Panc1 (cell line): ENCODE data around the gene IL37. TPM values are rescaled to one million over a fixed set of nuclear protein-coding genes. Genes with fewer than 3 reads are reported as not detected.

Source experiments
- ATAC-seq: fragments of 200-7000 bp; cut with Tn5 transposase; 2 replicates; pipeline ENCODE4 v1.9.1; 2020; ENCODE audit warnings: mild to moderate bottlenecking, moderate library complexity
- BruUV-seq: library from RNA; stranded (reverse); fragments of 400-500 nt; replicated peaks from 2 replicates; lab custom pipeline; 2021; lab: Mats Ljungman, UMichigan
- CTCF ChIA-PET: fragments of 300-600 bp; sonication (Branson Sonifier 250); formaldehyde crosslinking; loops from one replicate; lab custom pipeline; 2022; ENCODE audit warnings: antibody characterized with exemption; lab: Charles Lee
- POLR2A ChIA-PET: fragments of 300-600 bp; sonication (Branson Sonifier 250); formaldehyde crosslinking; loops from one replicate; lab custom pipeline; 2022; ENCODE audit warnings: antibody characterized with exemption; lab: Charles Lee
- DNase-seq: peaks from one replicate; pipeline ENCODE4 v3.0.0-alpha.2; 2010; ENCODE audit warnings: low read depth, low spot score
- H3K27ac ChIP-seq: 2 replicates; pipeline ENCODE4 v1.5.1; 2011; ENCODE audit warnings: mild to moderate bottlenecking, low read length, inconsistent platforms
- H3K27me3 ChIP-seq: fragments of 200-500 bp; sonication (Bioruptor generic); 2 replicates; pipeline ENCODE4 v1.6.0; 2014; ENCODE audit warnings: low read length, inconsistent platforms; ENCODE audit not compliant: control insufficient read depth, insufficient read depth
- H3K36me3 ChIP-seq: fragments of 200-500 bp; sonication (Bioruptor generic); 2 replicates; pipeline ENCODE4 v1.5.1; 2014; ENCODE audit warnings: inconsistent platforms, mild to moderate bottlenecking, low read length, moderate library complexity; ENCODE audit not compliant: control insufficient read depth, insufficient read depth
- H3K4me1 ChIP-seq: 2 replicates; pipeline ENCODE4 v1.5.1; 2011; ENCODE audit warnings: inconsistent platforms, mild to moderate bottlenecking, low read length, moderate library complexity; ENCODE audit not compliant: control insufficient read depth, insufficient read depth
- H3K4me3 ChIP-seq, 2 experiments: 2 replicates each; pipeline ENCODE4 v1.5.1; 2011 to 2012; ENCODE audit warnings: low read depth in 2 of 2, low read length in 2 of 2, mild to moderate bottlenecking in 2 of 2, inconsistent platforms in 1 of 2, moderate library complexity in 1 of 2
- H3K9me3 ChIP-seq: fragments of 200-500 bp; sonication (Bioruptor generic); 2 replicates; pipeline ENCODE4 v1.5.1; 2014; ENCODE audit warnings: low read depth, mild to moderate bottlenecking, inconsistent platforms, low read length, moderate library complexity; ENCODE audit not compliant: control insufficient read depth, insufficient read depth
- POLR2AphosphoS5 ChIP-seq: IDR thresholded peaks from 2 replicates; pipeline ENCODE4 v1.6.1; 2012; ENCODE audit warnings: mild to moderate bottlenecking, low read depth, low read length, moderate library complexity
- SIN3A ChIP-seq: IDR thresholded peaks from 2 replicates; pipeline ENCODE4 v1.6.1; 2012; ENCODE audit warnings: low read depth, mild to moderate bottlenecking, low read length, moderate library complexity, borderline replicate concordance; ENCODE audit not compliant: insufficient read depth
- TCF7L2 ChIP-seq: IDR thresholded peaks from 2 replicates; pipeline ENCODE4 v1.6.1; 2011; ENCODE audit warnings: mild to moderate bottlenecking, low read depth, low read length, inconsistent platforms
- in situ Hi-C: cut with HindIII; loops from 2 replicates; pipeline ENCODE4 v1.10.0; 2016; ENCODE audit warnings: low sequenced_read_pairs, low pct_unique_long_range_greater_than_20kb
- intact Hi-C: fragments of 100-400 bp; cut with micrococcal nuclease; formaldehyde crosslinking; loops from one replicate; pipeline ENCODE4 v1.10.0; 2022; ENCODE audit not compliant: unreplicated experiment
- total RNA-seq: library from RNA; stranded (reverse); gene quantifications from one replicate; pipeline ENCODE4 v1.2.1, GENCODE V29; 2021; ENCODE audit not compliant: unreplicated experiment
- TF ChIP-seq, protein P1 (sequence below): fragments of 450-650 bp; IDR thresholded peaks from 2 replicates; pipeline ENCODE4 v1.5.1; 2017; ENCODE audit warnings: mild to moderate bottlenecking
- TF ChIP-seq, protein P2 (sequence below), 2 experiments: IDR thresholded peaks; 2 replicates each; pipeline ENCODE4 v1.6.1; 2011 to 2012; ENCODE audit warnings: low read depth in 2 of 2, control low read depth in 1 of 2, low read length in 1 of 2, mild to moderate bottlenecking in 1 of 2, moderate library complexity in 1 of 2; ENCODE audit not compliant: insufficient read depth in 1 of 2

Gene IL37
- total RNA-seq, 1 experiment from 2014 or later = not detected

DNA sequence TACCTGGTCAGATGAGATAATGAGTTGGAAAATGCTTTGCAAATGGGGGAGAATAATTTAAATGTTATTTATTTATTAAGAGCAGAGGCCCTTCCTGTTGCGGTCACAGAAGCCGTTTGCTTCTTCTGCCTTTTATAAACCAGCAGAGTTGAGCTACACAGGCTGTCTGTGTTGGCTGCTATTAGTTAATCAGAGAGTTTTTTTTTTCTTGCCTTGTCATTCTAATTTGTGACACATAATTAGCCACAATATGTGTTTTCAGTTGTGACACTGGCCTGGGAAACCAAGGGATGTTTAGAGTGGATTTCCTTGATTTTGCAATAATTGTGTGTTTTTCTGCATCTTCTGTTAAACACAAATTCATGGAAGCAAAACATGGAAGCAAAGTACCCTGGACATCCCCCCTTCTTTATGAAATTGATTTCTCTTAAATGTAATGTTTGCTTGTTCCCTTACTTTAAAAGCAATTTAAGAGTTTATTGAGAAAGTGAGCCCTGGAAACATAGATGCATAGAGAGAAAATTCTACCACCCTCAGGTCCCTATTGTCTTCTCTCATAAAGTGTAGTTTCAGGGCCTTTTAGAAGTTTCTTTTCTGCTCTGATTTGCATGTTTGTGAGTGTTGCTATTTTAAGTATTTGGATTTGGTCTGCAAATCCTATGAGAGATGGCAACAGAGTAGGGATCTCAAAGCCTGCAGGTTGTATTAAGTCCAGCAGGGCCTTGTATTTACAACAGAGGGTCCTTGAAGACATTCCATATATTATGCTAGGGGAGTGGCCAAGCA lies 22.8 kb upstream of the IL37 start:
- Histone ChIP-seq H3K4me3 (no peak overlapping the region), H3K27ac (no peak overlapping the region), H3K4me1 (no peaks in the 10 kb centered on the region), H3K9me3 (no peaks in the 10 kb centered on the region), H3K36me3 (no peaks in the 10 kb centered on the region), H3K27me3 (no peaks in the 10 kb centered on the region)
- intact Hi-C loops (no loop called here), in situ Hi-C loops (no loop called here)
- POLR2A ChIA-PET = no interaction called here
- no peak for TF ChIP-seq SIN3A
- TF ChIP-seq, protein P1, sequence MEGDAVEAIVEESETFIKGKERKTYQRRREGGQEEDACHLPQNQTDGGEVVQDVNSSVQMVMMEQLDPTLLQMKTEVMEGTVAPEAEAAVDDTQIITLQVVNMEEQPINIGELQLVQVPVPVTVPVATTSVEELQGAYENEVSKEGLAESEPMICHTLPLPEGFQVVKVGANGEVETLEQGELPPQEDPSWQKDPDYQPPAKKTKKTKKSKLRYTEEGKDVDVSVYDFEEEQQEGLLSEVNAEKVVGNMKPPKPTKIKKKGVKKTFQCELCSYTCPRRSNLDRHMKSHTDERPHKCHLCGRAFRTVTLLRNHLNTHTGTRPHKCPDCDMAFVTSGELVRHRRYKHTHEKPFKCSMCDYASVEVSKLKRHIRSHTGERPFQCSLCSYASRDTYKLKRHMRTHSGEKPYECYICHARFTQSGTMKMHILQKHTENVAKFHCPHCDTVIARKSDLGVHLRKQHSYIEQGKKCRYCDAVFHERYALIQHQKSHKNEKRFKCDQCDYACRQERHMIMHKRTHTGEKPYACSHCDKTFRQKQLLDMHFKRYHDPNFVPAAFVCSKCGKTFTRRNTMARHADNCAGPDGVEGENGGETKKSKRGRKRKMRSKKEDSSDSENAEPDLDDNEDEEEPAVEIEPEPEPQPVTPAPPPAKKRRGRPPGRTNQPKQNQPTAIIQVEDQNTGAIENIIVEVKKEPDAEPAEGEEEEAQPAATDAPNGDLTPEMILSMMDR = no peak
- DNase-seq (no peak), ATAC-seq (no peak)
- CTCF ChIA-PET = no interaction called here
- no TSS peak for BruUV-seq

DNA sequence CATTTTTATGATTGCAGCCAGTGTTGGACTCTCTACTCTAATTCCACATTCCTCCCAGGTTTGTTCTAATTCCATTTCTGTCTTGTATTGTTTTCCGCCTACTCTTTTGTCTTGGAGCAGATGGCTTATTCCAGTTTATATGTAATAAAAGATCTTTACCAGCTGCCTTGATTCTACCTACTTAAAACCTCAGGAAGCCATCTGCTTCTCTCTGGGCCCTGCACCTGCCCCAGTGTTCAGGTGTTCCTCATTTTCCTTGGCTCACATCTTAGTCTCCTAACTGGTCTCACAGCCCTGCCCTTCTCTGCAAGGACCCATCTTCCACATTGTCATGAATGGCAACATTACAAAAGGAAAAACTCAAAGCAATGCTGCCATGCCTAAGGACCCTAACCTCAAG lies 21.0 kb upstream of the IL37 start:
- ChIA-PET POLR2A (no interaction called here), CTCF (no interaction called here)
- DNase-seq = no peak
- H3K4me3 ChIP-seq = no peak overlapping the region
- no peaks in the 10 kb centered on the region for H3K4me1 ChIP-seq
- H3K9me3 ChIP-seq = no peaks in the 10 kb centered on the region
- BruUV-seq = no TSS peak
- no peaks in the 10 kb centered on the region for H3K27me3 ChIP-seq
- no peak for ATAC-seq
- H3K36me3 ChIP-seq = no peaks in the 10 kb centered on the region
- H3K27ac ChIP-seq = no peak overlapping the region
- TF ChIP-seq, protein P1 = no peak
- TF ChIP-seq TCF7L2 = no peak
- TF ChIP-seq POLR2AphosphoS5 = no peak
- no peak for TF ChIP-seq SIN3A
- TF ChIP-seq, protein P2, sequence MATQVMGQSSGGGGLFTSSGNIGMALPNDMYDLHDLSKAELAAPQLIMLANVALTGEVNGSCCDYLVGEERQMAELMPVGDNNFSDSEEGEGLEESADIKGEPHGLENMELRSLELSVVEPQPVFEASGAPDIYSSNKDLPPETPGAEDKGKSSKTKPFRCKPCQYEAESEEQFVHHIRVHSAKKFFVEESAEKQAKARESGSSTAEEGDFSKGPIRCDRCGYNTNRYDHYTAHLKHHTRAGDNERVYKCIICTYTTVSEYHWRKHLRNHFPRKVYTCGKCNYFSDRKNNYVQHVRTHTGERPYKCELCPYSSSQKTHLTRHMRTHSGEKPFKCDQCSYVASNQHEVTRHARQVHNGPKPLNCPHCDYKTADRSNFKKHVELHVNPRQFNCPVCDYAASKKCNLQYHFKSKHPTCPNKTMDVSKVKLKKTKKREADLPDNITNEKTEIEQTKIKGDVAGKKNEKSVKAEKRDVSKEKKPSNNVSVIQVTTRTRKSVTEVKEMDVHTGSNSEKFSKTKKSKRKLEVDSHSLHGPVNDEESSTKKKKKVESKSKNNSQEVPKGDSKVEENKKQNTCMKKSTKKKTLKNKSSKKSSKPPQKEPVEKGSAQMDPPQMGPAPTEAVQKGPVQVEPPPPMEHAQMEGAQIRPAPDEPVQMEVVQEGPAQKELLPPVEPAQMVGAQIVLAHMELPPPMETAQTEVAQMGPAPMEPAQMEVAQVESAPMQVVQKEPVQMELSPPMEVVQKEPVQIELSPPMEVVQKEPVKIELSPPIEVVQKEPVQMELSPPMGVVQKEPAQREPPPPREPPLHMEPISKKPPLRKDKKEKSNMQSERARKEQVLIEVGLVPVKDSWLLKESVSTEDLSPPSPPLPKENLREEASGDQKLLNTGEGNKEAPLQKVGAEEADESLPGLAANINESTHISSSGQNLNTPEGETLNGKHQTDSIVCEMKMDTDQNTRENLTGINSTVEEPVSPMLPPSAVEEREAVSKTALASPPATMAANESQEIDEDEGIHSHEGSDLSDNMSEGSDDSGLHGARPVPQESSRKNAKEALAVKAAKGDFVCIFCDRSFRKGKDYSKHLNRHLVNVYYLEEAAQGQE (IDR thresholded peaks at IDR 0.05; ENCODE audit: insufficient read depth in 1 of 2, low read depth in 2 of 2, low read length in 1 of 2) = no peak
- in situ Hi-C loops (no loop called here), intact Hi-C loops (no loop called here)
